GM18519 (cell line): ENCODE data around the gene NDUFAF2.

Experiments used
- ATAC-seq: cut with Tn5 transposase; IDR thresholded peaks from one replicate; pipeline ENCODE4 v1.9.1; 2021; ENCODE audit warnings: mild to moderate bottlenecking, moderate library complexity; ENCODE audit not compliant: unreplicated experiment, low FRiP score

The NDUFAF2 gene

GRCh38 chr5:61098251-61098995 lies 153.4 kb downstream of the NDUFAF2 start:
- no peak for ATAC-seq

- ATAC-seq: no peak
These were observed 155.4 kb downstream of the NDUFAF2 start for GRCh38 chr5:61100437-61100836.

- no peak for ATAC-seq
These were observed 169.4 kb downstream of the NDUFAF2 start for GRCh38 chr5:61114441-61114840.

GRCh38 chr5:61115968-61116367 lies 171.0 kb downstream of the NDUFAF2 start:
- ATAC-seq: no peak

GRCh38 chr5:61119066-61119465 lies 174.1 kb downstream of the NDUFAF2 start:
- no peak for ATAC-seq

- ATAC-seq: no peak
These were observed 175.5 kb downstream of the NDUFAF2 start for GRCh38 chr5:61120534-61120933.

- no peak for ATAC-seq
These were observed 178.1 kb downstream of the NDUFAF2 start for GRCh38 chr5:61123145-61123544.

GRCh38 chr5:61130289-61130688 lies 185.3 kb downstream of the NDUFAF2 start:
- no peak for ATAC-seq

- ATAC-seq: no peak
These were observed 187.6 kb downstream of the NDUFAF2 start for GRCh38 chr5:61132559-61132958.

- ATAC-seq: no peak
These were observed 192.8 kb downstream of the NDUFAF2 start for GRCh38 chr5:61137835-61138234.

- no peak for ATAC-seq
These were observed 194.3 kb downstream of the NDUFAF2 start for GRCh38 chr5:61139094-61139873.

GRCh38 chr5:61139931-61140330 lies 194.9 kb downstream of the NDUFAF2 start:
- ATAC-seq: no peak

GRCh38 chr5:61141801-61142200 lies 196.8 kb downstream of the NDUFAF2 start:
- ATAC-seq: no peak

GRCh38 chr5:61142391-61142790 lies 197.4 kb downstream of the NDUFAF2 start:
- ATAC-seq: no peak

GRCh38 chr5:61142811-61143210 lies 197.8 kb downstream of the NDUFAF2 start:
- no peak for ATAC-seq

- no peak for ATAC-seq
These were observed 203.5 kb downstream of the NDUFAF2 start for GRCh38 chr5:61148515-61148914.

- ATAC-seq: no peak
These were observed 206.9 kb downstream of the NDUFAF2 start for GRCh38 chr5:61151893-61152292.

GRCh38 chr5:61159070-61159469 lies 214.1 kb downstream of the NDUFAF2 start:
- ATAC-seq: no peak

- no peak for ATAC-seq
These were observed 214.8 kb downstream of the NDUFAF2 start for GRCh38 chr5:61159836-61160235.

- no peak for ATAC-seq
These were observed 215.5 kb downstream of the NDUFAF2 start for GRCh38 chr5:61160497-61160896.

GRCh38 chr5:61162010-61162831 lies 217.2 kb downstream of the NDUFAF2 start, which contains the start of gene SMIM15:
TSS of gene SMIM15 (minus strand) at chr5:61162468. CDS start at chr5:61160171, 2,297 bp downstream.
- peak; percentile 95 for ATAC-seq
